Left ventricle myocardium inferior (tissue), 1 donor: ENCODE results near the gene ABLIM1. TPM values are rescaled to one million over a fixed set of nuclear protein-coding genes. Genes with fewer than 3 reads are reported as not detected.

Experiments
- DNase-seq: peaks from one replicate; pipeline ENCODE4 v3.0.0-alpha.2; 2020
- H3K27ac ChIP-seq: fragments of 200-600 bp; replicated peaks from 2 replicates; pipeline ENCODE4 v1.8.0; 2021
- H3K27me3 ChIP-seq: fragments of 200-600 bp; 2 replicates; pipeline ENCODE4 v1.8.0; 2021; ENCODE audit warnings: low read depth
- H3K36me3 ChIP-seq: fragments of 200-600 bp; 2 replicates; pipeline ENCODE4 v1.8.0; 2021
- H3K4me1 ChIP-seq: fragments of 200-600 bp; 2 replicates; pipeline ENCODE4 v1.8.0; 2021
- H3K4me3 ChIP-seq: fragments of 200-600 bp; 2 replicates; pipeline ENCODE4 v1.8.0; 2021; ENCODE audit warnings: mild to moderate bottlenecking, moderate library complexity
- H3K9me3 ChIP-seq: fragments of 200-600 bp; replicated peaks from 2 replicates; pipeline ENCODE4 v1.8.0; 2021
- intact Hi-C: fragments of 100-400 bp; cut with micrococcal nuclease; formaldehyde crosslinking; loops from one replicate; pipeline ENCODE4 v1.11.0; 2022
- total RNA-seq: library from RNA; stranded (reverse); fragmentation: NEBNext Ultra II Directional; extraction: Animal tissue kit (Norgen Biotek cat#: 25700); gene quantifications from one replicate; pipeline ENCODE4 v1.2.1, GENCODE V29; 2021
- TF ChIP-seq, protein P1 (sequence below): fragments of 200-600 bp; IDR thresholded peaks from 2 replicates; pipeline ENCODE4 v1.8.0; 2021; ENCODE audit warnings: antibody characterized with exemption, mild to moderate bottlenecking, borderline replicate concordance
- donor health status: DM: no; HTN: yes; CAD: no; lungs with severe emphysema.

ABLIM1 gene
- total RNA-seq, 1 donor from 2014 or later: 674 TPM

DNA sequence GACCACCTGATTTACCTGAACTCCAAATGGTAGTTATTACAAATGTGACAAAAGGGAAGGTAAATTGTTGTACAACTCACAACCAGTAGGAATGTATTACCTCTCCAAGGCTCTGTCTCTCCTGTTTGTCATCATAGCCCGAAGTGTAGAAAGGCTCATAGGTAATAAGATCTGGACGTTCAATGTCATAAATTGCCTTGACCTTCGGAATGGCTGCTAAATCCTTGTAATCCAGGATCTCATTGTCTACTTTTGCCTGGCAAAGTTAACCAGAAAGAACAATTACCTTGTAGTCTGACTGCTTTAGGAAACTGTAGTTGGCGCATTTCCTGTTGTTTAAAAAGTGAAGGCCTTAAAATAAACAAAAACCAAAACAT is 185.2 kb downstream of the ABLIM1 start:
- DNase-seq: no peak
- Histone ChIP-seq H3K4me1 (peaks cover 77% of the 10 kb centered on the region), H3K27ac (peak overlapping the region; percentile 92), H3K9me3 (no peaks in the 10 kb centered on the region), H3K36me3 (peaks cover 49% of the 10 kb centered on the region), H3K4me3 (no peak overlapping the region), H3K27me3 (no peaks in the 10 kb centered on the region)
- TF ChIP-seq, protein P1, sequence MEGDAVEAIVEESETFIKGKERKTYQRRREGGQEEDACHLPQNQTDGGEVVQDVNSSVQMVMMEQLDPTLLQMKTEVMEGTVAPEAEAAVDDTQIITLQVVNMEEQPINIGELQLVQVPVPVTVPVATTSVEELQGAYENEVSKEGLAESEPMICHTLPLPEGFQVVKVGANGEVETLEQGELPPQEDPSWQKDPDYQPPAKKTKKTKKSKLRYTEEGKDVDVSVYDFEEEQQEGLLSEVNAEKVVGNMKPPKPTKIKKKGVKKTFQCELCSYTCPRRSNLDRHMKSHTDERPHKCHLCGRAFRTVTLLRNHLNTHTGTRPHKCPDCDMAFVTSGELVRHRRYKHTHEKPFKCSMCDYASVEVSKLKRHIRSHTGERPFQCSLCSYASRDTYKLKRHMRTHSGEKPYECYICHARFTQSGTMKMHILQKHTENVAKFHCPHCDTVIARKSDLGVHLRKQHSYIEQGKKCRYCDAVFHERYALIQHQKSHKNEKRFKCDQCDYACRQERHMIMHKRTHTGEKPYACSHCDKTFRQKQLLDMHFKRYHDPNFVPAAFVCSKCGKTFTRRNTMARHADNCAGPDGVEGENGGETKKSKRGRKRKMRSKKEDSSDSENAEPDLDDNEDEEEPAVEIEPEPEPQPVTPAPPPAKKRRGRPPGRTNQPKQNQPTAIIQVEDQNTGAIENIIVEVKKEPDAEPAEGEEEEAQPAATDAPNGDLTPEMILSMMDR: no peak
- intact Hi-C loops: loop anchor here (5.0 to 10.0 kb wide), 3 partner anchors 74 to 312 kb away; no protein-coding TSS in a partner anchor

- Histone ChIP-seq H3K36me3 (peaks cover 55% of the 10 kb centered on the region), H3K27ac (peak overlapping the region; percentile 92), H3K27me3 (no peaks in the 10 kb centered on the region), H3K9me3 (no peaks in the 10 kb centered on the region), H3K4me1 (peaks cover 70% of the 10 kb centered on the region), H3K4me3 (no peak overlapping the region)
- DNase-seq: no peak
- TF ChIP-seq, protein P1: no peak
- intact Hi-C loops: loop anchor here (5.0 to 10.0 kb wide), 3 partner anchors 75 to 313 kb away; no protein-coding TSS in a partner anchor
These were observed 185.9 kb downstream of the ABLIM1 start for GRCh38 chr10:114471906-114472876.

DNA sequence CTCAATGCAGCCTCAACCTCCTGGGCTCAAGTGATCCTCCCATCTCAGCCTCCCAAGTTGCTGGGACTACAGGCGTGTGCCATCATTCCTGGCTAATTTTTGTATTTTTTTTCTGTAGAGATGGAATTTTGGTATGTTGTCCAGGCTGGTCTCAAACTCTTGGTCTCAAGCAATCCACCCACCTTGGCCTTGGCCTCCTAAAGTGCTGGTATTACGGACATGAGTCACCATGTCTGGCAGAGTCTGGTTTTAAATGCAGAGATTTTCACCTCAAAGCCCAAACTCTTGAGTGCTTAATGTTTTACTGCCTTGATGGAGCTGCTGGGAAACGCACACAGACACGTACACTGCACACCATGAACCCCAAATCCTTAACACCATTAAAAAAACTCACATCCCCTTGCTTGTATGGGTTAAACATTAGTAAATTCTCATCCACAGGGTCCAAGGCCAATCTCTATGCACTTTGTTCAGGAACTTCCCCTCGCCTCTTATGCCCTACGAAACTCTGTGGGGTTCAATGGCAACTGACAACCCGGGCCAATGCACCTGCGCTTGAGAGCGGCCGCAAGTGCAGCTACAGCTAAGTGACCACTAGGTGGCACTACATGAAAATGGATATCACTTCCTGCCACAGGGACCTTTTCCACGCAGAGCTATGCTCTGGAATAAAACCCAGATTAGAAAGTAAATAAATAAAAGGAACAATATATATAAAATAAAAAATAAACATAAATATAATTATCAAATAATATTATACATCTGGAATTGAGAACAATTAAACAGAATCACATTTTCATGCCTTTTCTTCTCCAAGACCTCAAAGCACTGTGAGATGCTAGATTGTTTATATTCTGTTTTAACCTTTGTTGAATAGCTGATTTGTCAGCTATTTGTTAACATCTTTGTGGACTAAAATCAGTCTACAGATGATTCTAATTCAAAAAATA is 186.8 kb downstream of the ABLIM1 start:
- Histone ChIP-seq H3K9me3 (no peaks in the 10 kb centered on the region), H3K27me3 (no peaks in the 10 kb centered on the region), H3K36me3 (peaks cover 63% of the 10 kb centered on the region), H3K4me3 (no peak overlapping the region), H3K27ac (peak overlapping the region; percentile 92), H3K4me1 (peaks cover 61% of the 10 kb centered on the region)
- intact Hi-C loops: loop anchor here (5.0 to 10.0 kb wide), 3 partner anchors 76 to 314 kb away; no protein-coding TSS in a partner anchor
- TF ChIP-seq, protein P1: peak; percentile 94
- DNase-seq: peak; percentile 52

DNA sequence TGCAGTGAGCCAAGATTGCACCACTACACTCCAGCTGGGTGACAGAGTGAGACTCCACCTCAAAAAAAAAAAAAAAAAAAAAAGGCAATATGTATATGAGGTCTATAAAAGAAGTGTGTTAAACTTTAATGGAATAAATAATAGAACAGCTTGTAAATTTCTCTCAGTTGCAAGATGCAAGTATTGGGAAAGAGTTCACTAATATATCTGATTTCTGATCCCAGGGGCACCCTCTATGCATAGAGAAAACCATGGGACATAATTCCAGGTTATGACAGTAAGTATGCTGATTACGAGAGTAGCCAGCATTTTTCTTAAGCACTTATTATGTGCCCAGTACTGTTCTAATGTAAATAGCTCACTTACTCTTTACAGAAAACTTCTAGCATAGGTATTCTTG is 187.7 kb downstream of the ABLIM1 start:
- intact Hi-C loops: loop anchor here (5.0 to 10.0 kb wide), 3 partner anchors 77 to 314 kb away; no protein-coding TSS in a partner anchor
- DNase-seq: no peak
- Histone ChIP-seq H3K4me1 (peaks cover 60% of the 10 kb centered on the region), H3K9me3 (no peaks in the 10 kb centered on the region), H3K27ac (peak overlapping the region; percentile 36), H3K27me3 (no peaks in the 10 kb centered on the region), H3K4me3 (no peak overlapping the region), H3K36me3 (peaks cover 71% of the 10 kb centered on the region)
- TF ChIP-seq, protein P1: no peak

DNA sequence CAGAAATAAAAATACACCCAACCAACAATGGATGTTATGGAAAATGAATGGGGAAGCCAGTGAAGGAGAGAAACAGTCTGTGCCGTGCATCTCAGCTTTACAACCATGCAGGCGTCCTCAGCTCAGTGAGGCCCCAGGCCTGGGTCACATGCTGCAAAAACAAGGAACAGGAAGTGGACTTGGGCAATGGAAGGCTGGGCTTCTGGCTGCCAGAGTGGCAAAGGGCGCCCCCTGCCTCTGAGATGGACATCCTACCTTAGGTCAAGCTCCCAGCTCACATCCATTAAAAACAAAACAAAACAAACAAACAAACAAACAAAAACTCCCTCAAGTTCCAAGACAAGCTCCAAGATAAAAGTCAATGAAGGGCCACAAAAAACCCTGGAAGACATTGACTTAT is 199.1 kb downstream of the ABLIM1 start:
- no peaks in the 10 kb centered on the region for H3K9me3 ChIP-seq
- peak overlapping the region; percentile 1 for H3K27ac ChIP-seq
- peaks cover 96% of the 10 kb centered on the region for H3K36me3 ChIP-seq
- H3K4me3 ChIP-seq: no peak overlapping the region
- peaks cover 6% of the 10 kb centered on the region for H3K4me1 ChIP-seq
- H3K27me3 ChIP-seq: no peaks in the 10 kb centered on the region
- TF ChIP-seq, protein P1: peak; percentile 48
- peak; percentile 30 for DNase-seq
- intact Hi-C loops: no loop called here
